CD4-positive, alpha-beta T cell treated with Interleukin-1 beta for 1 hour (primary cell): Measurements from ENCODE around the gene UBE2B.
"Not testable (repeated sequence)": the region's sequence is repeated elsewhere in the genome, so short reads cannot be mapped to it uniquely, and the experiment has no call there.

Experiments
- DNase-seq, 2 donors: peaks; one replicate each; pipeline ENCODE4 v3.0.0-alpha.2; 2020 to 2022

The UBE2B gene

DNA sequence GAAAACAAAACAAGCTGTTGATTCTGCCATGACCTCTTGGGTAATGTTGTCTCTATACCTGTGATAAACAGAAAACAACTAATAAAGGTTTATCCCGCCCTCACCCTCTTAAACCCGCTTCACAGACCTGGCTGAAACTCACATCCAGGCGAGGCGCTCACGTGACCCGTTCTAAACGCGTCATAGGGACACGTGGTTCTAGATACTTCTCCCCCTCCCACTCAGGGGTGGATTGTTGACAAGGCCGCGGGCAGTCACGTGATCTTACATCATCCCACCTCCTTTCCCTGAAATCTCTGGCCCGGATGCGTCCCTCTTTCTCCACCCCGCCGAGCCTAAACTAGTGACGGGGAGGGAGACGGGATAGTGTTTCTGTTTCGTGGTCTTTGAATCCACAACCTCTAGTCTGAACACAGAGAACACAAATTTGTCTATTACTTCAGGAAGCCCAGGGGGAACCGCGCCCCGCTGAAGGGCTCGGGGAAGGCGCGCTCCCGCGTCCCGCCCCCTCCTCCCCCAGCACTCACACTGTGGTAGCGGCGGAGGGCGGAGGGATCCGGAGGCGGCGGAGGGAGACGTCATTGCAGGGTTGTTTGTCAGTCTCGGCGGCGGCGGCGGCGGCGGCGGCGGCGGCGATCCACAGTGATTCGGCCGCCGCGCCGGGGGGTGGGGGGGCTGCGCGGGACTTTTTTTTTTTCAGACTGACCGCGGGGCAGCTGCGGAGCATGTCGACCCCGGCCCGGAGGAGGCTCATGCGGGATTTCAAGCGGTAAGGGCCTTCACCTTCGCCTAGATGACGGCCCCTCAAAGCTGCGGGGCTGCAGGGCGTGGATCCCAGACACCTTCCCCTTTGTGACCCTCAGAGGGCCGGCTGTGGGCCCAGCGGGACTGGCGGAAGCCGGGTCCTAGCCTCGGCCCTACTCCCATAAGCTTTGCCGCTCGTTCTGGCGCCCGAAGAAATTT lies at the start of gene UBE2B:
Gene UBE2B, plus strand, starts transcription at position 699 of the 963 bp plus-strand sequence. Its CDS starts 27 bp downstream, at position 726.
- peak; percentile 97 for DNase-seq

DNA sequence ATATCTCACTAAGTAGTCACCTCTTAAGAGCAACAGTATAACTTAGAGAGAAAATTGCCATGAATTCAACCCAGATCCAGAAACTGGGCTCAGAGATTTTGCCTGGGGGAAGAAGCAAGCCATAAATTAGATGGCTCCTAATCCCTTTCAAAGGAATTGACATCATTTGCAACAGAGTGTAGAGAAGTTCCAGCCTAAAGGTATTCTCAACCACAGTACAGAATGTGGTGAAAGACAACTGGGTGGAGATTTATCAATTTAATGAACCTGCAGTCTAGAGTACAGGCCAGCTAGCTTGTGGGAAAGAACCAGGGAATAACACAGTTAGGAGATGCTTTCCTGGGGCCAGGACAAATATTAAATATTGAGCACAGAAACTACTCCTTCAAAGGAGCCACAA lies 44.0 kb upstream of the UBE2B start:
- no peak for DNase-seq

DNA sequence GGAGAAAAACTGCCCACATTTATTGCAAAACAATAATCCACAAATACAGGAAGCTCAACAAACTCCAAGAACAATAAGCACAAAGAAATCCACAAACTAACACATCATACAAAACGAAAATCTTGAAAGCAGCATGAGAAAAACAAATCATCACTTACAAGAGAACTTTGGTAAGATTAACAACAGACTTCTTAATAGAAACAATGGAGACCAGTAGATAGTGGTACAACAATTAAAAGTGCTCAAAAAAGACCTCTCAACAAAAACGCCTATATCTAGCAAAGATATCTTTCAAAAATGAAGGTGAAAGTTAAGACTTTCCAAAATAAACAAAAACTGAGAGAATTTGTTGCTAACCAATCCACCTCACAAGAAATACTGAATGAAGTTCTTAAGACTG lies 42.8 kb upstream of the UBE2B start:
- DNase-seq = no peak

DNA sequence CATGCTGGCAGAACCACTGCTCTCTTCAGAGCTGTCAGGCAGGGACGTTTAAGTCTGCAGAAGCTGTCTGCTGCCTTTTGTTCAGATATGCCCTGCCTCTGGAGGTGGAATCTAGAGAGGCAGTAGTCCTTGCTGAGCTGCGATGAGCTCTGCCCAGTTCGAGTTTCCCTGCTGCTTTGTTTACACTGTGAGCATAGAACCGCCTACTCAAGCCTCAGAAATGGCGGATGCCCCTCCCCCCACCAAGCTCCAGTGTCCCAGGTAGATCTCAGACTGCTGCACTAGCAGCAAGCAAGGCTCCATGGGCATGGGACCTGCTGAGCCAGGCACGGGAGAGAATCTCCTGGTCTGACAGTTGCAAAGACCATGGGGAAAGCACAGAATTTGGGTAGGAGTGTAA lies 34.5 kb upstream of the UBE2B start:
- DNase-seq = not testable (repeated sequence)

DNA sequence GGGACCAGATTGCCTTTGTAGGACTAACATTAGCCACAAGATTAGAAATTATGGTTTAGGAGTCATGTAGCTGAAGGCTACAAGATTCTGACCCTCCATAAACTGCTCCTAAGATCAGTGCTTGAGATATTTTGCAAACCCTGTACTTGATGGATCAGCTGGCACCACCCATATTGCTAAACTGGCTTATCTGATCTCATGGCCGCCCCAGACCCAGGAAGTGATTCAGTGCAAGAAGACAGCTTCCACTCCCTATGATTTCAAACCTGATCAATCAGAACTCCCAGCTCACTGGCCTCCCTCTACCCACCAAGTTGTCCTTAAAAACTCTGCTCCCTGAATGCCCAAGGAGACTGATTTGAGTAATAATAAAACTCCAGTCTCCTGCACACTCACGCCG lies 27.9 kb upstream of the UBE2B start:
- not testable (repeated sequence) for DNase-seq

DNA sequence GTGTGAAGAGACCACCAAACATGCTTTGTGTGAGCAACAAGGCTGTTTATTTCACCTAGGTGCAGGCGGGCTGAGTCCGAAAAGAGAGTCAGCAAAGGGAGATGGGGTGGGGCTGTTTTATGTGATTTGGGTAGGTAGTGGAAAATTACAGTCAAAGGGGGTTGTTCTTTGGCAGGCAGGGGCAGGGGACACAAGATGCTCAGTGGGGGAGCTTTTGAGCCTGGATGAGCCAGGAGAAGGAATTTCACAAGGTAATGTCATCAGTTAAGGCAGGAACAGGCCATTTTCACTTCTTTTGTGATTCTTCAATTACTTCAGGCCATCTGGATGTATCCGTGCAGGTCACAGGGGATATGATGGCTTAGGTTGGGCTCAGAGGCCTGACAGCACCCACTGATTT lies 25.9 kb upstream of the UBE2B start:
- DNase-seq = not testable (repeated sequence)

DNA sequence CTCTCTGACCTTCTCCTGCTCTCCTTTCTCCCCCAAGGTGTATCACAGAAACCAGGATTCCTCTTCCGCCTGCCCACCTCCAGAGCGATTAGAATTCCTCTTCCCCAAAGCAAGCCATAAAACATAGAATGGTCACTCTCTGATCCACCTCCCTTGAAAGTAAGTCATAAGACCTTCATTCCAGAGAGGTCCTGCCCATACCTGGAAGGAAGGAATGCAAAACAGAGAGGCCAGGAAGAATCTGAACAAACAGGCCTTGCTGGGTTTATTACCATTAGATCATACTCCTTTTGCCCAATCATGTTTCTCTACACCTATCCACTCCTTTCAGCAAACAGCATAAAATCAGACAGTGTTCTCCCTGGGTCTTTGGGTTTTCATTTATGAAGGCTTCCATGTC lies 25.4 kb upstream of the UBE2B start:
- DNase-seq = no peak

DNA sequence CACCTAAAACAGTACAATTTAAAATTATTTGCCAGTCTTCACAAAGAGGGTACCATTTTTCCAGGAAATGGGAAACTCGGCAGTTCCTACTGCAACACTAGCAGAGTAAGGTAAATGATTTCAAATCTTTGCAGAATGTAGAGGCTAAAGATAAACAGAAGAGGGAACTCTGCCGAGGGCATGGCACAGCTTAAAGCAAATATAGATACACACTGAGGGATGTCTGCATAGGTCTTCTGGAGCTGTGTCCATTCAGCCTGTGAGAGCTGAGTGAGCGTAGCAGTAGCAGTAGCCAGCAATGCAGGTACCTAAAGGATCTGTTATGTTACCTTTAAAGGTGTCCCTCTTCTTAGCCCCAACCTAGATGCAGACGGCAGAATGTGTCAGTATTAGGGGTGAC lies 21.9 kb upstream of the UBE2B start:
- no peak for DNase-seq

DNA sequence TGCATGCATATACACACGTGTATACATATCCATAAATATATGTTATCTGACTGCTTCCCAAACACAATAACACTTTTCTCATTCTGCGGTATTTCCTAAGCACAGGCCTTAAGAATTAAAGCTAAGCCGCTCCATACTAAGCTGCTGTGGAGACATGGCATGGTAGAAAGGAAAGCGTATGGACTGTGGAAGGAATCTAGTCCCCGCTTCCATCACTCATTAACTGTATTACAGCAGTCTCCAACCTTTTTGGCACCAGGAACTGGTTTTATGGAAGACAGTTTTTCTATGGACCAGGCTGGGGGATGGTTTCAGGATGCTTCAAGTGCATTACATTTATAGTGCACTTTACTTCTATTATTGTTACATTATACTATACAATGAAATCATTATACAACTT lies 15.7 kb upstream of the UBE2B start:
- DNase-seq = no peak

DNA sequence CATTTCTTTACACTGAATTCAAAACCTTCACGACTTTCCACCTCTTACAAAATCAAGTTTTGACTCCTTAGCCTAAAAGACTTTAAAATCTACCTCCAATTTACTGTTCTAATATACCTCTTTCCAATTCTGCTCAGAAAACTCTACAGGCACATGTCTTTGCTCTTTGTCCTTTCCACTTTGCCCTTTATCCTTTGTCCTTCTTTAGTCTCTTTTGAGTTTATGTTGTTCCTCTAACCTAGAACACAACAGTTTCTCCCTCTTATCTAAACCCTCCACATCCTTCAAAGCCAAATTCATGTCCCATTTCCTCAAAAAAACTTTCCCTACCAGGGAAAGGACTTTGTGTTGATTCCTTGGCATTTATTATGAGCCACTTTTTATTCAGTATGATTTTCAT lies 5.8 kb upstream of the UBE2B start:
- no peak for DNase-seq

DNA sequence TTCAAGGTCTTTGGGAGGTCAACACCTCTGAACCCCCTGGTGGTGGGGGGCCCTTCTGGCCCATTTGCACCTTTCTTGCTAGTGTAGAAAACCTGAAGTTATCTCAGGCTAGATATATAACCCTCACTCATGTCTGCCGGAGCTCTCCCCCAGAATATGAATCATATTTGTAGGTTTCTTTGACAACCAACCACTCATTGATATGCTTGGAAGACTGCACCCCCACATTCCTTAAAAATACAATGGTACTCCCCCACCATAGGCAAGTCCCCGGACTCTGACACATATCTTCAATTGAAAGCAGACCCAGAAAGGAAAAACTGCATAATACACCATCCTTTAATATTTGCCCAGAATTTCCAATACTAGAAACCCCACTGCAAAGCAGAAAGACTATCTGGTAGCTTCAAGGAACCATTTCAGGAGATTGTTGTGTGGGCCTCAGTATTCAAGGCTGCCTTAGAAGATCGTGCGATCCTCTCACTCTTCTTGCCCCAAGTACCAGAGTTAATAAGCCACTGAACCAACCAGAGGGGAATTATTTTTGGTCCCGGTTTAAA lies 978 bp upstream of the UBE2B start:
- DNase-seq = no peak

DNA sequence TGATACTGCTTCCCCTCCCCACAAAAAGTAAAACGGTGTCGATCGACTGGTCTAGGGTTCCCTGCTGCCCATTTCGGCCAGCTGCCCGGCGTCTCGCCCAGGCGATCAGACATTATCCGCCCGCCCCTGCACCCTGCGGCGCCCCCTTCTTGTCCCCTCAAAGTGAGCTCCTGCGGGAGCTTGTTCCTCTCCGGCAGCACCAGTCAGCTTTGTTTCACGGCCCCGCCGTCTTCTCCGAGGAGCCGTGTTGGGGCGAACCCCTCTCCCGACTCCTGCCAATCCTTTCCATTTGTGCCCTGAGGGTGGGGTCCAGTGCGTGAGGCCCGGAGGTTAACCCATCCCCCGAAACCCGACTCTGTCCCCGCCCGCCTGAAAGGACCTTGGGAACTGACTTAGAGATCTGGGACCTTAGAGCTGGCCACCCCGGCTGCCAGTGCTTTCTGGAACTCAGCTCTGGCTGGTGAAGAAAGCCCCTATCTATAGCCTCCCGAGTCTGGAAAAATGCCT lies 518 bp downstream of the UBE2B start:
- DNase-seq = peak; percentile 41 to 45

DNA sequence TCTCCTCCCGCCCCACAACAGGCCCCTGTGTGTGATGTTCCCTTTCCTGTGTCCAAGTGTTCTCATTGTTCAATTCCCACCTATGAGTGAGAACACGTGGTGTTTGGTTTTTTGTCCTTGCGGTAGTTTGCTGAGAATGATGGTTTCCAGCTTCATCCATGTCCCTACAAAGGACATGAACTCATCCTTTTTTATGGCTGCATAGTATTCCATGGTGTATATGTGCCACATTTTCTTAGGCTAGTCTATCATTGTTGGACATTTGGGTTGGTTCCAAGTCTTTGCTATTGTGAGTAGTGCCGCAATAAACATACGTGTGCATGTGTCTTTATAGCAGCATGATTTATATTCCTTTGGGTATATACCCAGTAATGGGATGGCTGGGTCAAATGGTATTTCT lies 2.3 kb downstream of the UBE2B start:
- not testable (repeated sequence) for DNase-seq

DNA sequence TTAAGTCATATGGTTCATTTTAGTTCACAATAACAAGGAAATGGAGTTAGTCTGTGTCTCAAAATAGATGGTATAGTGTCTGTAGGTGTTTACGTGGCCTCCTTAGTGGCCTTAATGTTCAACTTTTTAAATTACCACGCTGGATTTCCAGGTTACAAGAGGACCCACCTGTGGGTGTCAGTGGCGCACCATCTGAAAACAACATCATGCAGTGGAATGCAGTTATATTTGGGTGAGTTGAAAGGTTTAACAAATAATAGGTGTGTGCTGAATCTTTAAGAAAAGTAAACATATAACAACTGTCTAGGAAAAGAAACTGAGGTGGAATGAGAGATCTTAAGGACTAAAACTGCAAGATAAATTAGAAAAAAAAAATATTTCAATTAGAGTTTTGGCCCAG lies 2.9 kb downstream of the UBE2B start:
- DNase-seq = peak in 1 of 2 donors; percentile 22

DNA sequence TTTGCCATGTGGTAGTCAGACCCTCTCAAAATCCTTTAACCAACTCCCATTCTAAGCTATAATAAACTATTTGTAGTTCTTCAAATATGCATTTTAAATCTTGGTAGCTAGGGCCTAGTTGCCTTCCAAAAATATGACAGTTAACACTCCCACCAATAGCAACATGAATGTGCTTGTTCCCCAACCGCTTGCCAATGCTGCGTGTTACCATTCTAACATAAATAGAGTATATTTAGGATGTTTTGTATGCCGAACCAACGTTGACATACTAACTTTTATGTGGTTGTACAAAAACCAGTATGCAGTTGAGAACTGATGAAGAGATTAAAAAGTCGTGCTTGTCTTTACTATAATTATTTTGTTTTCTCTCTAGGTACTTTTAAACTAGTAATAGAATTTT lies 9.0 kb downstream of the UBE2B start:
- DNase-seq = no peak

DNA sequence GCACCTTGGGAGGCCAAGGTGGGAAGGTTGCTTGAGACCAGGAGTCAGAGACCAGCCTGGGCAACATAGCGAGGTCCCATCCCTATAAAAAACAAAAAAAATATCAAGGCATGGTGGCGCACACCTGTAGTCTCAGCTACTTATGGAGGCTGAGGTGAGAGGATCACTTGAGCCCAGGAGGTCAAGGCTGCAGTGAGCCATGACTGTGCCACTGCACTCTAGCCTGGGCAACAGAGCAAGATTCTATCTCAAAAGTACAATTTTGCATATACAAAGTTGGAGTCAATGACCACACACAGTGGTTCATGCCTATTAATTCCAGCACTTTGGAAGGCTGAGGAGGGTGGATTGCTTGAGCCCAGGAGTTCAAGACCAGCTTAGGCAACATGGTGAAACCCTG lies 10.8 kb downstream of the UBE2B start:
- not testable (repeated sequence) for DNase-seq

DNA sequence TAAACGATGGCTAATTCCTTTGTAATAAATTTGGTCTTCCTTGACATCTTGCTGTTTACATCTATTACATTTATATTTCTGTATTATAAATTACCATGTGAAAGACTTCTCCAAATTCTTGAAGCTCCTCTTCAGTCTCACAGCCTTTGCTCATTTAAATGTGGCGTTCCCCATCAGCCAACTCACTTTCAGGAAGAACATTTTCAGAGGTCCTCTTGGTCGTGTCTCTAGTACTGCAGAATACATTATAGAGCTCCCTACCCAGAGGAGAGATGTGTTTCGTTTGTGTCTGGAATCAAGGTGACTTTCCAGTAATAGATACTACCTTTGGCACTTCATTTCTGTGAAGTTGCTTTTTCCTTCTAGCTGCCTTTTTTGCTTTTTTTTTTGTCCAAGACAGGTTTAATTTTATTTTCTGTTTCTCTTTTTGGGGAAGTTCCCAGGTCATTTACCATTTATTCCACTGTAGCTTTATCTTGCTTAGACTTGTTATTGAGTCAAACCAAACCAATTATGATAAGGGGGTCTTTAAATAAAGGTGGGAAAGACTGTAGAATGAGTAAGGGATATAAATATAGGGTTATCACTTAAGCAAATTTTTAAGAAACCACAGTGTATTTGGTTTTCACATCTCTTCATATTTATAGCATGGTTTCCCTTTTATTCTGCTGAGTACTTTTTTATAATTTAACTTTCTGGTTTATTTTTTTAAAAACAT lies 12.8 kb downstream of the UBE2B start:
- no peak for DNase-seq

DNA sequence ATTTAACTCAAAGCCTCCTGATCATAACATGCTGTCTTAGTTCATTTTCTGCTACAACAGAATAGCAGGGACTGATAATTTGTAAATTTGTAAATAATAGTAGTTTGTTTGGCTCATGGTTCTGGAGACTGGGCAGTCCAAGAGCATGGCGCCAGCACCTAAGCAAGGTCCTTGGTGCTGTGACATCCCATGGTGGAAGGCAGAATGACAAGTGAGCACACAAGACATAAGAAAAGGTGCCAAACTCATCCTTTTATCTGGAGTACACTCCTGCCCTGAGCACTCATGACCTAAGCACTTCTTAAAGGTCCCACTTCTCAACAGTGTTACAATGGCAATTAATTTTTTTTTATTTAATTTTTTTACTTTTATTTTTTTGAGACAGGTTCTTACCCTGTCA lies 16.1 kb downstream of the UBE2B start:
- DNase-seq = no peak

DNA sequence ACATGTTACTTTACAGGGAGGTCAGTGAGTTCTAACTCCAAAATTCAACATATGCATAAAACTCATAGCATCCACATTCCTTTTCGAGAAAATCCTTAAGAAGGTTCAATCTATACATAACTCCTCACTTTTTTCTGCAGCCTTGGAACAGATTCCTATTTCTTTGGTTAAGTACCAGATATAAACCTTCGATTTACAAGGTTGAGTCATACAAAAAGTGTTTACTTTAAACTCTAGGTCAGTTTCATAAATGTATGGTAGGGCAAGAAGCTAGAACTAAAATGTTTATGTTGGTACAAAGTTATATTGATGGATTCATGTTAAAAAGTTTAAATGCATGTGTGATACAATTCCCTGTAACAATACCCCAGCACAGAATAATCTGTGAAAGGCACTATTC lies 20.9 kb downstream of the UBE2B start:
- DNase-seq = no peak

DNA sequence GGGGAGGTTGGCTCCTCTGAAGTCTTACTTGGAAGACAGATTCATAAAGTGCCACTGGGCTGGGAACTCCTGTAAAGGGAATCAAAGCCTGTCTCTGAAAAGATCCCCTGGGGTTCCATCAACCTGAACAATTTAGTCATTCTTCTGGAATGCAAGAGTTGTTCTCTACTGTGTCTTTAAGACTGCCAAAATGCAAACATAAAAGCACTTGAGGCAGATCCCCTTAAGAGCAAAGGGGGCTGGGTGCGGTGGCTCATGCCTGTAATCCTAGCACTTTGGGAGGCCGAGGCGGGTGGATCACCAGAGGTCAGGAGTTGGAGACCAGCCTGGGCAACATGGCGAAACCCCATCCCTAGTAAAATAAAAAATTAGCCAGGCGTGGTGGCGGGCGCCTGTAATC lies 23.6 kb downstream of the UBE2B start:
- DNase-seq = no peak

DNA sequence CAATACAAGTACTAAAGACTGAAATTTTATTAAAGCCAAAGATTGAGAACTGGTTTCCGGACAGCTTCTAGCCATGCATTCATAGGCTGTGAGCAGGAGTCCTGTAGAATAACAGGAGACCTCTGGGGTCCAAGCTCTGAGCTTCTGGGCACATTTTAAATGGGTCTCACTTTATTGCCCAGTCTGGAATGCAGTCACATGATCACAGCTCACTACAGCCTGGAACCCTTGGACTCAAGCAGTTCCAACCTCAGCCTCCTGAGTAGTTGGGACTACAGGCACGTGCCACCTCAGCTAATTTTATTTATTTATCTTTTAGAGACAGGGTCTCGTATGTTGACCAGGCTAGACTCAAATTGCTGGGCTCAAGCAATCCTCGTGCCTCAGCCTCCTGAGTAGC lies 24.9 kb downstream of the UBE2B start:
- no peak for DNase-seq

DNA sequence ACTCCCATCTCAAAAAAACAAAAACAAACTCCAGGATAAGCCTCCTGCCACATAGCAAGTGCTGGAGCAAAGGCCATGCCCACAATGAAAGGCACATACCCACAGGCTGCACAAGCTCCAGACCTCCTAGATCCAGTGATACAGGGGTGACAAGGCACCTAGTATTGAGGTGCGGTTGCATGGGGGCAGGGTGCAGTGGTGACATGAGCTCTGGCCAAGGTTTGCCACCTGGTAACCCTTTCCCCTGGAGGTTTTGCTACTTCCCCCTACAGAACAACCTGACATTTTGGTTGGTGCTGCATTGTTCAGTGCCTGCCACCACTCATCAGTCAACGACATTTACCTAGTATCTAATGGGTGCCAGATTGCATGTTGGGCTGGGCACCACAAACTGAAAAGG lies 25.8 kb downstream of the UBE2B start:
- DNase-seq = no peak

DNA sequence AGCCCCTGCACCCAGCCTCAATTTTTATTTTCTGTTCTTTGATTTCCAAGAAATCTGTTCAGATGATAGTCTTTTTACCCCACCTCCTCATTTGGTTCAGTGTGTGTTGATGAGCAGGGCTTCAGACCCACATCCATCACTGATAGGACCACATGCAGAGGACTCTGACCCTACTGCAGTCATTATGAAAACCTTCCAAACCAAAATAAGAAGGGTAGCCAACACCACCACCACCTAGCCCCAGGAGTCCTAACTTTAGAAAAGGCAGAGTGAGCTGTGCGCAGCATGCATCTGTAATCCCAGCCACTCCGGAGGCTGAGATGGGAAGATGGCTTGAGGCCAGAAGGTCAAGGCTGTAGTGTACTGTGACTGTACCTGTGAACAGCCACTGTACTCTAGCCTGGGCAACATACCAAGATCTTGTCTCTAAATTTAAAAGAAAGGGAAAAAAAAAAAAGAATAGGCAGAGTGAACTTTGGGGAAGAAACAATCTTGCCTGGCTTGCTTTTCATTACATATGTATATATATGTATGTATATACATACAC lies 27.3 kb downstream of the UBE2B start:
- no peak for DNase-seq
